OCI-LY3 (cell line): Measurements from ENCODE around the gene GNAQ.

Source experiments
- EZH2phosphoT487 ChIP-seq: fragments of 200-600 bp; shearing (Covaris generic); IDR thresholded peaks from 2 replicates; pipeline ENCODE4 v1.6.1; 2018; ENCODE audit warnings: antibody characterized with exemption, mixed run types, low read depth
- TF ChIP-seq, protein P1 (sequence below): fragments of 200-600, 300-600 bp; sonication (generic); IDR thresholded peaks from 2 replicates; pipeline ENCODE4 v1.5.1; 2014; ENCODE audit warnings: antibody characterized with exemption, low read length, low read depth

- TF ChIP-seq, protein P1, sequence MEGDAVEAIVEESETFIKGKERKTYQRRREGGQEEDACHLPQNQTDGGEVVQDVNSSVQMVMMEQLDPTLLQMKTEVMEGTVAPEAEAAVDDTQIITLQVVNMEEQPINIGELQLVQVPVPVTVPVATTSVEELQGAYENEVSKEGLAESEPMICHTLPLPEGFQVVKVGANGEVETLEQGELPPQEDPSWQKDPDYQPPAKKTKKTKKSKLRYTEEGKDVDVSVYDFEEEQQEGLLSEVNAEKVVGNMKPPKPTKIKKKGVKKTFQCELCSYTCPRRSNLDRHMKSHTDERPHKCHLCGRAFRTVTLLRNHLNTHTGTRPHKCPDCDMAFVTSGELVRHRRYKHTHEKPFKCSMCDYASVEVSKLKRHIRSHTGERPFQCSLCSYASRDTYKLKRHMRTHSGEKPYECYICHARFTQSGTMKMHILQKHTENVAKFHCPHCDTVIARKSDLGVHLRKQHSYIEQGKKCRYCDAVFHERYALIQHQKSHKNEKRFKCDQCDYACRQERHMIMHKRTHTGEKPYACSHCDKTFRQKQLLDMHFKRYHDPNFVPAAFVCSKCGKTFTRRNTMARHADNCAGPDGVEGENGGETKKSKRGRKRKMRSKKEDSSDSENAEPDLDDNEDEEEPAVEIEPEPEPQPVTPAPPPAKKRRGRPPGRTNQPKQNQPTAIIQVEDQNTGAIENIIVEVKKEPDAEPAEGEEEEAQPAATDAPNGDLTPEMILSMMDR: no peak
- TF ChIP-seq EZH2phosphoT487: no peak
These were observed 206.2 kb downstream of the GNAQ start for GRCh38 chr9:77825361-77825760.
